Osteocyte (in vitro differentiated cells): ENCODE data around the gene RBM12. TPM values are rescaled to one million over a fixed set of nuclear protein-coding genes. Genes with fewer than 3 reads are reported as not detected.
A peak's percentile ranks its signal among the peaks of the same experiment; 100 is the strongest.

Experiments used
- DNase-seq: peaks from one replicate; pipeline ENCODE4 v3.0.0; 2021; ENCODE audit warnings: mixed read lengths; ENCODE audit not compliant: unreplicated experiment; ENCODE audit errors: extremely low spot score
- H3K27ac Mint-ChIP-seq: one replicate; pipeline ENCODE4 v1.8.0; 2021; ENCODE audit warnings: mild to moderate bottlenecking, mixed read lengths; ENCODE audit not compliant: unreplicated experiment
- H3K27me3 Mint-ChIP-seq: one replicate; pipeline ENCODE4 v1.8.0; 2021; ENCODE audit warnings: mixed read lengths; ENCODE audit not compliant: unreplicated experiment
- H3K36me3 Mint-ChIP-seq: one replicate; pipeline ENCODE4 v1.8.0; 2021; ENCODE audit warnings: mixed read lengths; ENCODE audit not compliant: unreplicated experiment
- H3K4me1 Mint-ChIP-seq: one replicate; pipeline ENCODE4 v1.8.0; 2021; ENCODE audit warnings: mixed read lengths; ENCODE audit not compliant: unreplicated experiment
- H3K4me3 Mint-ChIP-seq: one replicate; pipeline ENCODE4 v1.8.0; 2021; ENCODE audit warnings: mild to moderate bottlenecking, moderate library complexity, mixed read lengths; ENCODE audit not compliant: unreplicated experiment
- H3K9me3 Mint-ChIP-seq: one replicate; pipeline ENCODE4 v1.8.0; 2021; ENCODE audit warnings: mixed read lengths; ENCODE audit not compliant: unreplicated experiment
- CTCF ChIP-seq: fragments of 200-600 bp; sonication (generic); IDR thresholded peaks from 2 replicates; pipeline ENCODE4 v1.5.0; 2021; ENCODE audit warnings: antibody characterized with exemption, mild to moderate bottlenecking, moderate library complexity
- total RNA-seq: library from RNA; stranded (reverse); gene quantifications from 2 replicates; pipeline ENCODE4 v1.2.1, GENCODE V29; 2021

Gene RBM12
- total RNA-seq, 1 donor from 2014 or later: 97.3 TPM

- H3K36me3 Mint-ChIP-seq: no peaks in the 10 kb centered on the region
- peaks cover 10% of the 10 kb centered on the region for H3K4me1 Mint-ChIP-seq
- no peak overlapping the region for H3K4me3 Mint-ChIP-seq
- TF ChIP-seq CTCF: peak; percentile 24
- no peaks in the 10 kb centered on the region for H3K9me3 Mint-ChIP-seq
- H3K27me3 Mint-ChIP-seq: peaks cover 2% of the 10 kb centered on the region
- DNase-seq: no peak
- H3K27ac Mint-ChIP-seq: no peak overlapping the region
These were observed 60.3 kb downstream of the RBM12 start for GRCh38 chr20:35604449-35604747.

- H3K9me3 Mint-ChIP-seq: no peaks in the 10 kb centered on the region
- H3K4me1 Mint-ChIP-seq: peaks cover 10% of the 10 kb centered on the region
- peaks cover 5% of the 10 kb centered on the region for H3K27me3 Mint-ChIP-seq
- H3K4me3 Mint-ChIP-seq: no peak overlapping the region
- no peak for TF ChIP-seq CTCF
- H3K27ac Mint-ChIP-seq: no peak overlapping the region
- H3K36me3 Mint-ChIP-seq: no peaks in the 10 kb centered on the region
- no peak for DNase-seq
These were observed 60.8 kb downstream of the RBM12 start for GRCh38 chr20:35603695-35604448.

GRCh38 chr20:35602851-35603495 lies 61.7 kb downstream of the RBM12 start:
- Mint-ChIP-seq H3K4me3 (peak overlapping the region; percentile 21), H3K27me3 (peaks cover 5% of the 10 kb centered on the region), H3K4me1 (peaks cover 10% of the 10 kb centered on the region), H3K9me3 (no peaks in the 10 kb centered on the region), H3K36me3 (no peaks in the 10 kb centered on the region), H3K27ac (no peak overlapping the region)
- no peak for DNase-seq
- TF ChIP-seq CTCF: no peak

GRCh38 chr20:35601990-35602389 lies 62.7 kb downstream of the RBM12 start:
- H3K4me3 Mint-ChIP-seq: no peak overlapping the region

More at GRCh38 chr20:35601990-35602389, 62.7 kb downstream of the RBM12 start:
- no peak for TF ChIP-seq CTCF
- Mint-ChIP-seq H3K9me3 (no peaks in the 10 kb centered on the region), H3K27me3 (peaks cover 15% of the 10 kb centered on the region), H3K4me1 (peaks cover 10% of the 10 kb centered on the region), H3K27ac (no peak overlapping the region), H3K36me3 (no peaks in the 10 kb centered on the region)
- no peak for DNase-seq
